Peyer's patch (tissue), 4 donors: ENCODE data around the gene NCAPG2. TPM values are rescaled to one million over a fixed set of nuclear protein-coding genes. Genes with fewer than 3 reads are reported as not detected.

ENCODE experiments used
- DNase-seq, 3 donors: peaks; one replicate each; pipeline ENCODE4 v3.0.0-alpha.2; 2017 to 2019
- H3K27ac ChIP-seq, 4 donors: fragments of 200-600 bp; sonication (generic); one replicate each; pipeline ENCODE4 v1.5.1; 2016 to 2019
- H3K27me3 ChIP-seq, 2 donors: fragments of 200-600 bp; sonication (generic); one replicate each; pipeline ENCODE4 v1.5.1; 2019
- H3K36me3 ChIP-seq, 3 donors: fragments of 200-600 bp; sonication (generic); one replicate each; pipeline ENCODE4 v1.5.1; 2016 to 2019
- H3K4me1 ChIP-seq, 4 donors: fragments of 200-600 bp; sonication (generic); one replicate each; pipeline ENCODE4 v1.5.1; 2016 to 2019
- H3K4me3 ChIP-seq, 4 donors: fragments of 200-600 bp; sonication (generic); 1 replicate in 3 of 4; 2 replicates in 1 of 4; pipeline ENCODE4 v1.5.1; 2016 to 2019; ENCODE audit warnings: mild to moderate bottlenecking in 1 of 4
- H3K9me3 ChIP-seq, 4 donors: fragments of 200-600 bp; sonication (generic); one replicate each; pipeline ENCODE4 v1.5.1; 2016 to 2019; ENCODE audit warnings: mild to moderate bottlenecking in 1 of 4
- POLR2A ChIP-seq, 2 donors: fragments of 450-650 bp; IDR thresholded peaks; one replicate each; pipeline ENCODE4 v1.5.1; 2017; ENCODE audit warnings: antibody characterized with exemption in 2 of 2, mild to moderate bottlenecking in 2 of 2, moderate library complexity in 2 of 2
- total RNA-seq, 4 donors: library from RNA; depleted of rRNA; stranded (reverse); fragments of >200 nt; gene quantifications; one replicate each; pipeline ENCODE4 v1.1.0, GENCODE V29; 2016
- TF ChIP-seq, protein P1 (sequence below), 6 experiments: fragments of 450-650 bp in 4 of 6; fragments of 200-600 bp in 2 of 6; sonication (generic) in 1 of 6; IDR thresholded peaks; one replicate each; pipeline ENCODE4 v1.5.1; 2017 to 2019; ENCODE audit warnings: antibody characterized with exemption in 6 of 6, mild to moderate bottlenecking in 3 of 6, moderate library complexity in 1 of 6

The NCAPG2 gene
- total RNA-seq, 4 donors from 2014 or later = 3.9 to 14.0 (median 5.8) TPM

GRCh38 chr7:158745057-158745715 is 40.6 kb upstream of the NCAPG2 start:
- no peaks in the 10 kb centered on the region for H3K9me3 ChIP-seq
- DNase-seq = peak in 1 of 3 donors; percentile 39
- TF ChIP-seq, protein P1, sequence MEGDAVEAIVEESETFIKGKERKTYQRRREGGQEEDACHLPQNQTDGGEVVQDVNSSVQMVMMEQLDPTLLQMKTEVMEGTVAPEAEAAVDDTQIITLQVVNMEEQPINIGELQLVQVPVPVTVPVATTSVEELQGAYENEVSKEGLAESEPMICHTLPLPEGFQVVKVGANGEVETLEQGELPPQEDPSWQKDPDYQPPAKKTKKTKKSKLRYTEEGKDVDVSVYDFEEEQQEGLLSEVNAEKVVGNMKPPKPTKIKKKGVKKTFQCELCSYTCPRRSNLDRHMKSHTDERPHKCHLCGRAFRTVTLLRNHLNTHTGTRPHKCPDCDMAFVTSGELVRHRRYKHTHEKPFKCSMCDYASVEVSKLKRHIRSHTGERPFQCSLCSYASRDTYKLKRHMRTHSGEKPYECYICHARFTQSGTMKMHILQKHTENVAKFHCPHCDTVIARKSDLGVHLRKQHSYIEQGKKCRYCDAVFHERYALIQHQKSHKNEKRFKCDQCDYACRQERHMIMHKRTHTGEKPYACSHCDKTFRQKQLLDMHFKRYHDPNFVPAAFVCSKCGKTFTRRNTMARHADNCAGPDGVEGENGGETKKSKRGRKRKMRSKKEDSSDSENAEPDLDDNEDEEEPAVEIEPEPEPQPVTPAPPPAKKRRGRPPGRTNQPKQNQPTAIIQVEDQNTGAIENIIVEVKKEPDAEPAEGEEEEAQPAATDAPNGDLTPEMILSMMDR (IDR thresholded peaks at IDR 0.05) = no peak
- TF ChIP-seq POLR2A (IDR thresholded peaks at IDR 0.05) = no peak
- no peaks in the 10 kb centered on the region for H3K27me3 ChIP-seq
- H3K4me1 ChIP-seq = no peaks in the 10 kb centered on the region
- no peak overlapping the region for H3K4me3 ChIP-seq
- H3K27ac ChIP-seq = no peak overlapping the region
- H3K36me3 ChIP-seq = peaks cover 0 to 94% (median 0%) of the 10 kb centered on the region in 3 donors

- H3K4me3 ChIP-seq = no peak overlapping the region
- no peaks in the 10 kb centered on the region for H3K9me3 ChIP-seq
- H3K27ac ChIP-seq = no peak overlapping the region
- TF ChIP-seq POLR2A (IDR thresholded peaks at IDR 0.05) = no peak
- no peaks in the 10 kb centered on the region for H3K27me3 ChIP-seq
- DNase-seq = no peak
- H3K36me3 ChIP-seq = peaks cover 0 to 97% (median 0%) of the 10 kb centered on the region in 3 donors
- no peaks in the 10 kb centered on the region for H3K4me1 ChIP-seq
Observed at GRCh38 chr7:158744070-158744469, 39.5 kb upstream of the NCAPG2 start.

- H3K27ac ChIP-seq = no peak overlapping the region
- TF ChIP-seq, protein P1 (IDR thresholded peaks at IDR 0.05) = no peak
- TF ChIP-seq POLR2A (IDR thresholded peaks at IDR 0.05) = no peak
- no peak for DNase-seq
- H3K36me3 ChIP-seq = peaks cover 0 to 97% (median 0%) of the 10 kb centered on the region in 3 donors
- H3K27me3 ChIP-seq = no peaks in the 10 kb centered on the region
- no peak overlapping the region for H3K4me3 ChIP-seq
- no peaks in the 10 kb centered on the region for H3K4me1 ChIP-seq
- no peaks in the 10 kb centered on the region for H3K9me3 ChIP-seq
Observed at GRCh38 chr7:158743219-158743618, 38.6 kb upstream of the NCAPG2 start.

DNA sequence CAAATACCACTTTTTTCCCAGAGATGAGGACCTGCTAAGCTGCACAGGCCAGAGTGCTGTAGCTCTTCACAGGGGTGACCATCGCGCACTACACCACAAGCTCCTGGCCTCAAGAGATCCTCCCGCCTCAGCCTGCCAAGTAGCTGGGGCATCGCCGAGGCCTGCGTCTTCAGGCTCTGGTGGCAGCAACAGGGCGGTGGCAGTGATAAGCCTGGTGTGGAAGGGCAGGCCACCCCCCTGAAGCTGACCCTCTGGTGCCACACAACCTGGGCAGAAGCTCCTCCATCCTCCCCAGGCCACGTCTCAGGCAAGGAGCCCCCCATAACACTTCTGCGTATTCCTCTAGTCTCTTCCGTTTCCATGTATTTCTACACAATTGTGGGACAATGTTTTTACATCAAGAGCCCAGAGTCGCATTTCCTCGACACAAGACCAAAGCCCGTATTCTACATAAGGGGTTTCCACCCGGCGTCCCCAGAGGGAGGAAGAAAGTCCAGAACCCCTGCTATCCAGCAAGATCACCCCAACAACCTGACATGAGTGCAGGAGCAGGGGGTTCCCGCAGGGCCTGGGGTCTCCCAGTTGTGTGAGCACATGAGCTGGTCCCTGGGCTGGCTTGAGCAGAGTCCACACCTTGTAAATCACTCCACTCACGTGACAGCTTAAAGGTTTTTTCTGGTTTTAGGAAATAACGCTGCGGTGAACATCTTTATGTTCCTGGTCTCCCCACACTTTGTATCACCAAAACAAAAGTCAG is 37.6 kb upstream of the NCAPG2 start:
- no peak for TF ChIP-seq POLR2A (IDR thresholded peaks at IDR 0.05)
- TF ChIP-seq, protein P1 (IDR thresholded peaks at IDR 0.05) = no peak
- no peaks in the 10 kb centered on the region for H3K9me3 ChIP-seq
- no peak overlapping the region for H3K4me3 ChIP-seq
- no peak overlapping the region for H3K27ac ChIP-seq
- H3K27me3 ChIP-seq = no peaks in the 10 kb centered on the region
- DNase-seq = no peak
- H3K36me3 ChIP-seq = peaks cover 0 to 97% (median 0%) of the 10 kb centered on the region in 3 donors
- H3K4me1 ChIP-seq = no peaks in the 10 kb centered on the region

- Histone ChIP-seq H3K36me3 (peaks cover 0 to 95% (median 0%) of the 10 kb centered on the region in 3 donors), H3K9me3 (no peaks in the 10 kb centered on the region), H3K27me3 (no peaks in the 10 kb centered on the region), H3K27ac (peak overlapping the region in 1 of 4 donors; percentile 49), H3K4me1 (no peaks in the 10 kb centered on the region), H3K4me3 (no peak overlapping the region)
- TF ChIP-seq, protein P1 (IDR thresholded peaks at IDR 0.05) = no peak
- TF ChIP-seq POLR2A (IDR thresholded peaks at IDR 0.05) = no peak
- DNase-seq = peak in 1 of 3 donors; percentile 35
Observed at GRCh38 chr7:158741294-158741666, 36.7 kb upstream of the NCAPG2 start.

- Histone ChIP-seq H3K4me1 (no peaks in the 10 kb centered on the region), H3K9me3 (no peaks in the 10 kb centered on the region), H3K27ac (peak overlapping the region in 1 of 4 donors; percentile 49), H3K4me3 (no peak overlapping the region), H3K36me3 (peaks cover 0 to 95% (median 0%) of the 10 kb centered on the region in 3 donors), H3K27me3 (no peaks in the 10 kb centered on the region)
- no peak for TF ChIP-seq POLR2A (IDR thresholded peaks at IDR 0.05)
- TF ChIP-seq, protein P1 (IDR thresholded peaks at IDR 0.05) = no peak
- no peak for DNase-seq
Observed at GRCh38 chr7:158740657-158741293, 36.2 kb upstream of the NCAPG2 start.
